Astrocyte of the cerebellum (primary cell): ENCODE measurements around the gene ANKEF1.

ENCODE experiments used
- DNase-seq: peaks from one replicate; pipeline ENCODE4 v3.0.0-alpha.2; 2011; ENCODE audit warnings: low read depth
- H3K4me3 ChIP-seq: 2 replicates; pipeline ENCODE4 v1.5.1; 2011; ENCODE audit warnings: mild to moderate bottlenecking, low read depth, low read length, moderate library complexity
- CTCF ChIP-seq: IDR thresholded peaks from 2 replicates; pipeline ENCODE4 v1.5.1; 2012; ENCODE audit warnings: low read length, low read depth, moderate library complexity, mild to moderate bottlenecking; ENCODE audit errors: missing control alignments
- in situ Hi-C: cut with HindIII; loops from 2 replicates; pipeline ENCODE4 v1.10.0; 2017; ENCODE audit warnings: low sequenced_read_pairs

Gene ANKEF1

DNA sequence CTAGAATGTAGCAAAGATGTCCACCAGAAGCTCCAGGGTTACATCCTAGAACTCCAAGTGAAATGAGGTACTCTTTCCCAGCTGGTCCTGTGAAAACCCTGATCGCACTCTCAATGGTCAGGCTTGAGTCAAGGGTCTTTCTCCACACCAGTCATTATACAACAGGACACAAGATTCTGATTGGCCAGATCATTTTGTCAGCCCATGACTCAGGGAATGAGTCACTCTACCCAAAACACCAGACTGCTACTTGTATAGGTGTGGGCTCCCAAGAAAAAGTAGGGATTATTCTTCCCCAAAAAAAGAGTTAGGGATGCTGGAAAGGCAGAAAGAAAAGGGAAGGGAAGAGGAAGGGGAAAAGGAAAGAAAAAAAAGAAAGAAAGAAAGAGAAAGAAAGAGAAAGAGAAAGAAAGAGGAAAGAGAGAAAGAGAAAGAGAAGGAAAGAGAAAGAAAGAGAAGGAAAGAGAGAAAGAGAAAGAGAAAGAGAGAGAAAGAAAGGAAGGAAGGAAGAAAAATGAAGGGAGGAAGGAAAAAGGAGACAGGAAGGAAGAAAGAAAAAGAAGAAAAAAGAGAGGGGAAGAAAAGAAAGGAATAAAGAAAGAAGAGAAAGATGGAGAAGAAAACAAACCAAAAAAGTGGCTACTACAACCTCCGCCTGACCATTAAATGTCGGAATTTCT, 30.5 kb downstream of the ANKEF1 start:
- no peak for DNase-seq
- no peak for TF ChIP-seq CTCF
- H3K4me3 ChIP-seq = no peak overlapping the region
- in situ Hi-C loops = no loop called here

DNA sequence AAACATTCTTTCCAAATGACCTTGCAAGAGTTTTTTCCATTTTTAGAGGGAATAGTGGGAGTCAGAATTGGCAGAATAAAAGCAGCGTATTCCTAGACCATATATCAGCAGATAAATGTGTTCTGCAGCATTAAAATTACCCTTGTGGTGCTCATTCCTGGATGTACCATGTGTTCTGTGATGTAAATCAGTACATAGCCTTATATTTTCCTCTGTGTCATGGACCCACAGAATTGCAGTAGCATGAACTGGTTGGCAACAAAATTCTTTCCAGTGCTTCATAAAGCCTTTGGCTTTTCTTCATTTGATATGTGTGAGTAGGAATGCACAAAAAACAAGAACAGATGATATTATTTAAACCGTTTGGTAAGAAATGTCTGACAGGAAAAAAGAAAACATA, 32.5 kb downstream of the ANKEF1 start:
- no peak for DNase-seq
- in situ Hi-C loops = no loop called here
- no peak overlapping the region for H3K4me3 ChIP-seq
- TF ChIP-seq CTCF = no peak

GRCh38 chr20:10074513-10074912, 39.7 kb downstream of the ANKEF1 start:
- TF ChIP-seq CTCF = no peak
- H3K4me3 ChIP-seq = no peak overlapping the region
- in situ Hi-C loops = no loop called here
- peak; percentile 73 for DNase-seq

- TF ChIP-seq CTCF = no peak
- in situ Hi-C loops = no loop called here
- H3K4me3 ChIP-seq = no peak overlapping the region
- no peak for DNase-seq
Observed at GRCh38 chr20:10075606-10076005, 40.8 kb downstream of the ANKEF1 start.

DNA sequence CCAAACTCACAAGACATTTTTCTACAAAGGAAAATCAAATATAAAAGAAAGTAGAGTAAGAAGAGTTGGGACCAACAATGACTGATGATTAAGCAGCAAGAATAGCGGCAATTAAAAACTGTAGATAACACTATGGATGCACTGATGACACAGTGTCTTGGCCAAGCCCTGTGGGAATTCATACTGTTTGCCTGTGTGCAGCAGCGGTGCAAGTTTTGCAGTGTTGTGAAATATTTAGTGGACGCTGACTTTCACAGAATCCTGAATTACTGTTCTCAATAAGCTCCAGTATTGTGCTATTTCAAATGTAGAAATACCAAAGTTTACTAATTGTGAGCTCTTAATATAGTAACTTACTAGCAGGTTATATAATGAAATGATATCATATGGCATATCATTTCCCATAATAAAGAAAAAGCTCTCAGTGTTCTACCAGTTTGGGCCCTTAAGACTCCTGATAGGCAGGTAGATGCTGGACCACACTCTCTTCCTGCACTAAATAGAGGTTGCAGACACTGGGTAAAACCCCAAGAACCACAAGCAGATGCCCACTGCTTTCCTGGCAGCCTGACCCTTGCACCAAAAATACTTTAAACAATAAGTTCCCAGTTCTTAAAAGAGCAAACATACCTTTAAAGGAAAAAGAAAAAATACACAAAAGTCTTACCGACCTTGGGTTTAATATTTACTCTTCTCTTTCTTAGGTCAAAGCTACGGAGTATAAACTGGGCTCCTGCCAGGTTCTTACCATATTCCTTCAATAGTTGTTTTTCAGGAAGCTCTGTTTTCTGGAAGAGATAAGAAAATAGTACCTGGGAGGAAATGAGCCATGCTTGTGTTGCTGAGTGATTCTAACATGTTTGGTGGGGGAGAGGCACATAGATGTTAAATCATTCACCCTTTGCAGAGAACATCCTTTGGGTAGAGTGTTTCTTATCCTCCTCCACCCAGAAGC, 41.6 kb downstream of the ANKEF1 start:
- DNase-seq = no peak
- no peak overlapping the region for H3K4me3 ChIP-seq
- TF ChIP-seq CTCF = no peak
- in situ Hi-C loops = no loop called here

DNA sequence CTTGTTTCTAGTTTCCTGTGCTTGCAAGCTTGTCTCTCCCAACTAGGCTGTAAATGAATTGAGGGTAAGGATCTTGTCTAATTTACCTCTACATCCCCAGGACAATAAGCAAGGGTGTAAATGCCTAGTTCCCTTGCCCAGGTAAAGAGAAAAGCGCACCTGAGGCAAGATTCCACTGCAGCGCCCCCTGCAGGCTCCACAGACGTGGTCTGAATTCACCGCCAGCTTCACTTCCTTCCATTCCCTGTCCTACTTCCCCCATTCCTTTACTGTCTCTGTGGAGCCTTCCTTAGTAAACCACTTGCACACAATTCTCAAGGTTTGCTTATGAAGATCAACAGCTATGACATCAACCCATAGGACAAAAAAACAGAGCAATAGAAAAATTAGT, 42.3 kb downstream of the ANKEF1 start:
- no peak overlapping the region for H3K4me3 ChIP-seq
- in situ Hi-C loops = no loop called here
- DNase-seq = no peak
- TF ChIP-seq CTCF = peak; percentile 38
